ENCODE data around the gene ZNHIT6. TPM values are rescaled to one million over a fixed set of nuclear protein-coding genes. Genes with fewer than 3 reads are reported as not detected.

Gene ZNHIT6
- total RNA-seq, 3 donors from 2014 or later = 8.8 to 16.5 (median 10.5) TPM

DNA sequence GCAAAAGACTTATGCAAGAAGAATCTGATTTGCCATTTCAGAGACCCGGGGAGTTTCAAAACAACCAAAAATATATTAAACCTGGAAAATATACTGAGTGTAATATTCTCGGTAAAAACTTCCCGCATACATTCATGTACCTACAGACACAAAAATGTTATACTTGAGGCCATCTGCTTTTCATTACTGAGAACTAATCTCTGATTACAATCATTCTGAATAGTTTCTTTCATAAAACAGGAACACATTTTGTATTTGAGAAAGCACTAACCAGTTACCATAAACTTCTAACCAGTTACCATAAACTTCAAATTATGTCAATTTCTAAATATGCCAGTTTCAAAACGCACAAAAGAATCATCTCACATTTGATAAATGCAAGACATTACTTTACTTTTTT is 7.8 kb downstream of the ZNHIT6 start:
- Histone ChIP-seq H3K36me3 (ENCODE audit: low read depth) (peaks cover 4% of the 10 kb centered on the region), H3K9me3 (no peaks in the 10 kb centered on the region), H3K4me1 (ENCODE audit: low read depth) (no peaks in the 10 kb centered on the region), H3K4me3 (no peak overlapping the region)
- no peak for DNase-seq
- no peak for ATAC-seq
- intact Hi-C loops (cut with DNase I, micrococcal nuclease) = no loop called here
- TF ChIP-seq, protein P1, sequence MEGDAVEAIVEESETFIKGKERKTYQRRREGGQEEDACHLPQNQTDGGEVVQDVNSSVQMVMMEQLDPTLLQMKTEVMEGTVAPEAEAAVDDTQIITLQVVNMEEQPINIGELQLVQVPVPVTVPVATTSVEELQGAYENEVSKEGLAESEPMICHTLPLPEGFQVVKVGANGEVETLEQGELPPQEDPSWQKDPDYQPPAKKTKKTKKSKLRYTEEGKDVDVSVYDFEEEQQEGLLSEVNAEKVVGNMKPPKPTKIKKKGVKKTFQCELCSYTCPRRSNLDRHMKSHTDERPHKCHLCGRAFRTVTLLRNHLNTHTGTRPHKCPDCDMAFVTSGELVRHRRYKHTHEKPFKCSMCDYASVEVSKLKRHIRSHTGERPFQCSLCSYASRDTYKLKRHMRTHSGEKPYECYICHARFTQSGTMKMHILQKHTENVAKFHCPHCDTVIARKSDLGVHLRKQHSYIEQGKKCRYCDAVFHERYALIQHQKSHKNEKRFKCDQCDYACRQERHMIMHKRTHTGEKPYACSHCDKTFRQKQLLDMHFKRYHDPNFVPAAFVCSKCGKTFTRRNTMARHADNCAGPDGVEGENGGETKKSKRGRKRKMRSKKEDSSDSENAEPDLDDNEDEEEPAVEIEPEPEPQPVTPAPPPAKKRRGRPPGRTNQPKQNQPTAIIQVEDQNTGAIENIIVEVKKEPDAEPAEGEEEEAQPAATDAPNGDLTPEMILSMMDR (IDR thresholded peaks at IDR 0.05) = no peak

DNA sequence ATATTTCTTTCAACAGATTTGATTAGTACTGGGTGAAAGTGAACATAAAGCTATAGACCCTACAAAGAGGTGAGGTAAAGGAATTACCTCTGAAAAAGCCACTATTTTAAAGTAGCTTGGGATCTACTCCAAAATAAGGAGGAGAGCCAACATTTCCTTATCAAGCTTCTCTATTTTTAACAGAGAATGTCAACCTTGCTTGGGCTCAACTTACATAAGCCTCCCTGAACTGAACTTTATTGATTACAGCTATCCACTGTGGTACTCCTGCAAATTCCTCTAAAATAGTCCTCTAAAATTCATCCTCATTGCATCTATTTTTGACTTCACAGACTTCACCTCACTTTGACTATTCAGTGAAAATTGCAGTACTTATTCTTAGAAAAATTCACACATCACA is 10.3 kb downstream of the ZNHIT6 start:
- DNase-seq (no peak), ATAC-seq (no peak)
- intact Hi-C loops (cut with DNase I, micrococcal nuclease) = loop anchor here in 1 of 2 donors (10.0 kb wide), 1 partner anchor 393 kb away; no protein-coding TSS in a partner anchor
- no peaks in the 10 kb centered on the region for H3K9me3 ChIP-seq
- no peaks in the 10 kb centered on the region for H3K36me3 ChIP-seq (ENCODE audit: low read depth)
- TF ChIP-seq, protein P1 (IDR thresholded peaks at IDR 0.05) = no peak
- H3K4me1 ChIP-seq (ENCODE audit: low read depth) = no peaks in the 10 kb centered on the region
- no peak overlapping the region for H3K4me3 ChIP-seq

DNA sequence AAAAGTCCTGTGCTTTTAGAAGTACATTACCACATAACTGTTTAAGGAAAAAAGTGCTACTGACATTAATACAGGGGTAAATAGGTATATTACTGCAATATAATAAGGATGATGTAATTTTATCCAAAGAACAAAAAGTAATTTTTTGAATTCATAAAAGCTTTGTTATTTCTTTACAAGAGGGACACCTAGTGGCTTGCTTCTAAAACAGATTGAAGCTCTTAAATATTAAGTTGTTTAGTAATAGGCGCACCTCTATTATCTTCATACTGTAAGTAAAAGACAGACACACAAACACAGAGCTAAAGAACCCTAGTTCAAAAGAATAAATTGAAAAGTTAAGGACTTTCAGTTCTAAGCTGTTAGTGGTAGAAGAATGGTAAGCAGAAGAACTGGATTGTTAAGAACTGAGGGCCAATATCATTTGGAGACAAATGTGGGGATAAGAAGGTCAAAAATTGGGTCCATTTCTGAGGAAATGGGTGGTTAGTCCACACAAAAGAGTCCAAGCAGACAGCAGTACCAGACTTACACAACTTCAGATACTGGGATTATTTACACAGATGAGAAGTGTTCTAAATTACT is 15.4 kb downstream of the ZNHIT6 start:
- TF ChIP-seq, protein P1 (IDR thresholded peaks at IDR 0.05) = no peak
- H3K4me1 ChIP-seq (ENCODE audit: low read depth) = no peaks in the 10 kb centered on the region

DNA sequence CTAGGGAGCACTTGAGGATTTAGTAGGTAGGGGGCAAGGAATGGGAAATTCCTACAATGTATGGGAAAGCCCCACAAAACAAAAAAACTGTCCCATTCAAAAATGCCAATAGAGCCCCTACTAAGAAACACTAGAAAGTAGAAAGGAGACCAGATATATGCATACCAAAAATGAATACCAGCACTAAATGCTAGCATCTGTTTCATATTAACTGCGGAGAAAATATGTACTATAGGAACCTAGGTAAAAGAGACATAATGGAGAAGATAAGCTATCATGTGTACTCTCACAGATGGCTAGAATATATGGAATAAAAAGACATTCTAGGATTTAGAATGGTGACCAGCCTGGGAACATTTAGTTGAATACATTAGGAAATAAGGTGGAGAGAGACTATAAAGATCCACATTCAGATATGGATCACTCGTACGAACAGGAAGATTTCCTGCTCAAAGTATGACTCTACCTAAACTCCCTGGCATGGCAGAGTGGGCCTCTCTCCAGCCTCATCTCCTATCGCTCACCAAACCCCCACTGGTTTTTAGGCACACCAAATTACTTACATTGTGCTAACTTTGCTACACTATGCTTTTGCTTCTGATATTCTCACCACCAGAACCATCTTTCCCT is 18.3 kb downstream of the ZNHIT6 start:
- Histone ChIP-seq H3K36me3 (ENCODE audit: low read depth) (no peaks in the 10 kb centered on the region), H3K4me3 (no peak overlapping the region), H3K4me1 (ENCODE audit: low read depth) (no peaks in the 10 kb centered on the region), H3K9me3 (no peaks in the 10 kb centered on the region)
- DNase-seq (no peak), ATAC-seq (peak; percentile 44)
- TF ChIP-seq, protein P1 (IDR thresholded peaks at IDR 0.05) = no peak
- intact Hi-C loops (cut with DNase I, micrococcal nuclease) = loop anchor here in 1 of 2 donors (10.0 kb wide), 1 partner anchor 385 kb away; no protein-coding TSS in a partner anchor

More for the DNA sequence above, 15.4 kb downstream of the ZNHIT6 start:
- Histone ChIP-seq H3K36me3 (ENCODE audit: low read depth) (no peaks in the 10 kb centered on the region), H3K4me3 (no peak overlapping the region), H3K9me3 (no peaks in the 10 kb centered on the region)
- DNase-seq (no peak), ATAC-seq (no peak)
- intact Hi-C loops (cut with DNase I, micrococcal nuclease) = loop anchor here in 1 of 2 donors (10.0 kb wide), 1 partner anchor 388 kb away; no protein-coding TSS in a partner anchor

DNA sequence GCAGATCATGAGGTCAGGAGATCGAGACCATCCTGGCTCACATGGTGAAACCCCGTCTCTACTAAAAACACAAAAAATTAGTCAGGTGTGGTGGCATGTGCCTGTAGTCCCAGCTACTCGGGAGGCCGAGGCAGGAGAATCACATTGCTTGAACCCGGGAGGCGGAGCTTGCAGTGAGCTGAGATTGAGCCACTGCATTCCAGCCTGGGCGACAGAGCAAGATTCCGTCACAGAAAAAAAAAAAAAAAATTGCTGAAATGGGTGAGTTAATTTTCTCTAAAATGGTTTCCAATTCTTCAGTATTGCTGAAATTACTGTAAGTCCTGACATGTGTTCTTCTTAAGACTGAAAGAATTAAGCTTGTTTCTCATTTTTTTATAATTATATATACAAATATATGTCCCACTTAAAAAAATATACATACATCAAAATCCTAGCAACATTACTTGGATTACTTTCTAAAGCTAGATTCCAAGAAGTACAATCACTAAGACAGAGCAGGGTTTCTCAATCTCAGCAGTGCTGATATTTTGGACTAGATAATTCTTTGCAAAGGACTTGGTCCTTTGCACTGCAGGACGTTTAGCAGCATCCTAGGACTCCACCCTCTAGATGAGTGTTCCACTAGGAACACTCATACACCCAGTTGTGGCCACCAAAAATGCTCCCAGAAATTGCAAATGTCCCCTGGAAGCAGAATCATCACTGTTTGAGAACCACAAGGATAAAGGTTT is 24.8 kb downstream of the ZNHIT6 start:
- TF ChIP-seq, protein P1 (IDR thresholded peaks at IDR 0.05) = no peak
- no peaks in the 10 kb centered on the region for H3K36me3 ChIP-seq (ENCODE audit: low read depth)
- ATAC-seq = no peak
- intact Hi-C loops (cut with DNase I, micrococcal nuclease) = no loop called here
- no peaks in the 10 kb centered on the region for H3K4me1 ChIP-seq (ENCODE audit: low read depth)
- DNase-seq = no peak
- no peak overlapping the region for H3K4me3 ChIP-seq
- H3K9me3 ChIP-seq = no peaks in the 10 kb centered on the region

Data from mucosa of descending colon (tissue), 3 donors.